Upper lobe of left lung (tissue), 6 donors: ENCODE data around the gene MAP1LC3A. TPM values are rescaled to one million over a fixed set of nuclear protein-coding genes. Genes with fewer than 3 reads are reported as not detected.

ENCODE experiments used
- ATAC-seq, 2 donors: fragments of 200-7000 bp; cut with Tn5 transposase; one replicate each; pipeline ENCODE4 v1.9.1; 2022; ENCODE audit warnings: mild to moderate bottlenecking in 2 of 2, moderate library complexity in 2 of 2; ENCODE audit not compliant: low FRiP score in 2 of 2
- DNase-seq, 2 donors: peaks; one replicate each; pipeline ENCODE4 v3.0.0-alpha.2; 2019 to 2020
- H3K27ac ChIP-seq, 4 donors: fragments of 200-600 bp; sonication (generic); one replicate each; pipeline ENCODE4 v1.5.1; 2016 to 2019
- H3K27me3 ChIP-seq, 4 donors: fragments of 200-600 bp; sonication (generic); one replicate each; pipeline ENCODE4 v1.5.1; 2017 to 2019
- H3K36me3 ChIP-seq, 4 donors: fragments of 200-600 bp; sonication (generic); one replicate each; pipeline ENCODE4 v1.5.1; 2016 to 2019
- H3K4me1 ChIP-seq, 4 donors: fragments of 200-600 bp; sonication (generic); one replicate each; pipeline ENCODE4 v1.5.1; 2018 to 2019
- H3K4me3 ChIP-seq, 4 donors: fragments of 200-600 bp; sonication (generic); one replicate each; pipeline ENCODE4 v1.5.1; 2017 to 2019; ENCODE audit warnings: mild to moderate bottlenecking in 2 of 4, moderate library complexity in 1 of 4
- H3K9me3 ChIP-seq, 4 donors: fragments of 200-600 bp; sonication (generic); one replicate each; pipeline ENCODE4 v1.5.1; 2018 to 2019
- EP300 ChIP-seq, 4 donors: sonication (generic); formaldehyde crosslinking; IDR thresholded peaks; one replicate each; pipeline ENCODE4 v1.5.1; 2017; ENCODE audit warnings: antibody characterized with exemption in 4 of 4, control low read depth in 2 of 4
- POLR2A ChIP-seq, 4 donors: fragments of 450-650 bp; IDR thresholded peaks; one replicate each; pipeline ENCODE4 v1.5.1; 2016 to 2017; ENCODE audit warnings: antibody characterized with exemption in 4 of 4, mild to moderate bottlenecking in 2 of 4
- POLR2AphosphoS5 ChIP-seq, 2 donors: sonication (generic); formaldehyde crosslinking; IDR thresholded peaks; one replicate each; pipeline ENCODE4 v1.5.1; 2017; ENCODE audit warnings: antibody characterized with exemption in 2 of 2
- WGBS, 2 donors: methylation state at CpG; one replicate each; pipeline ENCODE4 v1.1.5; 2017 to 2018; 5-methylcytosine and 5-hydroxymethylcytosine counted together
- small RNA-seq, 4 donors: library from RNA; depleted of rRNA; stranded (forward); fragments of <200 nt; gene quantifications; one replicate each; pipeline ENCODE3, GENCODE V24; 2016
- total RNA-seq, 6 donors: library from RNA; depleted of rRNA in 4 of 6; stranded (reverse); fragments of >200 nt in 4 of 6; gene quantifications; one replicate each; pipeline versions ENCODE4 v1.1.0 to v1.2.1, GENCODE V29; 2016 to 2021
- donor health status: DM: no; HTN: no; CAD: no; lungs with moderate emphysema.
- donor health status: DM: no; HTN: yes; CAD: no; lungs with severe emphysema.

Gene MAP1LC3A
- total RNA-seq, 6 donors from 2014 or later: 41.9 to 148 (median 71.8) TPM

GRCh38 chr20:34604980-34605788 is 46.7 kb downstream of the MAP1LC3A start:
- WGBS, 2 donors: 87 to 91% methylated on average over 8 of the region's 8 CpGs
- TF ChIP-seq EP300 (IDR thresholded peaks at IDR 0.05): no peak
- TF ChIP-seq POLR2AphosphoS5 (IDR thresholded peaks at IDR 0.05): no peak
- TF ChIP-seq POLR2A (IDR thresholded peaks at IDR 0.05): no peak
- H3K4me1 ChIP-seq: no peaks in the 10 kb centered on the region

GRCh38 chr20:34607066-34607465 is 48.5 kb downstream of the MAP1LC3A start:
- WGBS, 2 donors: 98 to 99% methylated on average over 7 of the region's 7 CpGs

More at GRCh38 chr20:34604980-34605788, 46.7 kb downstream of the MAP1LC3A start:
- DNase-seq (no peak), ATAC-seq (no peak)
- H3K27ac ChIP-seq: no peak overlapping the region
- H3K9me3 ChIP-seq: no peaks in the 10 kb centered on the region
- no peaks in the 10 kb centered on the region for H3K27me3 ChIP-seq
- H3K4me3 ChIP-seq: no peak overlapping the region
- H3K36me3 ChIP-seq: peaks cover 0 to 8% (median 0%) of the 10 kb centered on the region in 4 donors

More at GRCh38 chr20:34607066-34607465, 48.5 kb downstream of the MAP1LC3A start:
- Histone ChIP-seq H3K4me3 (no peak overlapping the region), H3K27me3 (no peaks in the 10 kb centered on the region), H3K27ac (no peak overlapping the region), H3K4me1 (no peaks in the 10 kb centered on the region), H3K36me3 (peaks cover 0 to 3% (median 0%) of the 10 kb centered on the region in 4 donors), H3K9me3 (no peaks in the 10 kb centered on the region)
- DNase-seq (no peak), ATAC-seq (no peak)
- no peak for TF ChIP-seq POLR2AphosphoS5 (IDR thresholded peaks at IDR 0.05)
- no peak for TF ChIP-seq POLR2A (IDR thresholded peaks at IDR 0.05)

Small RNA genes lying within 50 kb of the gene (small RNA-seq; reads per million reads assigned to genes)
- gene RF00019: 0 reads per million in 4 donors

Other genes starting within 250 kb of the MAP1LC3A start
- 10 to 100 TPM; 26.6 to 57.2 (median 45.5) TPM for gene ITCH, start 195.4 kb upstream of the MAP1LC3A start, total RNA-seq
- 100 to 1,000 TPM in 5 of 6 donors, 10 to 100 TPM in 1; 77.5 to 156 (median 122) TPM for gene DYNLRB1, start 42.3 kb upstream of the MAP1LC3A start, total RNA-seq
- gene PIGU, start 118.4 kb downstream of the MAP1LC3A start, total RNA-seq: 10 to 100 TPM in 5 of 6 donors, 1 to 10 TPM in 1; 8.0 to 17.1 (median 12.7) TPM
- gene TP53INP2, start 145.6 kb downstream of the MAP1LC3A start, total RNA-seq: 10 to 100 TPM; 11.2 to 26.1 (median 16.5) TPM